NT2/D1 (cell line): ENCODE results near the gene CPHXL2.

Source experiments
- SUZ12 ChIP-seq: IDR thresholded peaks from 2 replicates; pipeline ENCODE4 v1.6.1; 2011; ENCODE audit not compliant: insufficient read length, insufficient read depth; ENCODE audit errors: extremely low read depth
- YY1 ChIP-seq: IDR thresholded peaks from 2 replicates; pipeline ENCODE4 v1.6.1; 2011; ENCODE audit not compliant: insufficient read length, insufficient read depth
- ZNF274 ChIP-seq: IDR thresholded peaks from 2 replicates; pipeline ENCODE4 v1.6.1; 2011; ENCODE audit warnings: mild to moderate bottlenecking, low read depth, low read length

GRCh38 chr16:75616521-75617010, 60.2 kb downstream of the CPHXL2 start:
- TF ChIP-seq YY1 (no peak), ZNF274 (no peak), SUZ12 (no peak)
